Omental fat pad (tissue), 4 donors: ENCODE data around the gene DDX5. TPM values are rescaled to one million over a fixed set of nuclear protein-coding genes. Genes with fewer than 3 reads are reported as not detected.

ENCODE experiments used
- ATAC-seq: fragments of 150-250 bp; one replicate; pipeline ENCODE4 v1.9.1; 2016; ENCODE audit warnings: mild to moderate bottlenecking, moderate library complexity; ENCODE audit not compliant: low FRiP score
- DNase-seq: peaks from one replicate; pipeline ENCODE4 v3.0.0-alpha.2; 2019; ENCODE audit warnings: low spot score
- CTCF ChIP-seq, 3 donors: fragments of 450-650 bp; IDR thresholded peaks; one replicate each; pipeline ENCODE4 v1.5.1; 2016 to 2017; ENCODE audit warnings: antibody characterized with exemption in 3 of 3, mild to moderate bottlenecking in 3 of 3, moderate library complexity in 2 of 3
- total RNA-seq, 4 donors: library from RNA; depleted of rRNA; stranded (reverse); fragments of >200 nt; gene quantifications; one replicate each; pipeline ENCODE4 v1.1.0, GENCODE V29; 2016

DDX5 gene
- total RNA-seq, 4 donors from 2014 or later = 584 to 997 (median 913) TPM

- no peak for TF ChIP-seq CTCF (IDR thresholded peaks at IDR 0.05)
- no peak for DNase-seq
- ATAC-seq = no peak
Observed at GRCh38 chr17:64504769-64505339, 1.2 kb downstream of the DDX5 start.

- no peak for TF ChIP-seq CTCF (IDR thresholded peaks at IDR 0.05)
- DNase-seq (no peak), ATAC-seq (no peak)
Observed at GRCh38 chr17:64503821-64504768, 2.0 kb downstream of the DDX5 start.

- ATAC-seq = no peak
- TF ChIP-seq CTCF (IDR thresholded peaks at IDR 0.05) = no peak
- no peak for DNase-seq
Observed at GRCh38 chr17:64503341-64503740, 2.7 kb downstream of the DDX5 start.

GRCh38 chr17:64502809-64503208 is 3.3 kb downstream of the DDX5 start:
- ATAC-seq = no peak
- TF ChIP-seq CTCF (IDR thresholded peaks at IDR 0.05) = no peak
- DNase-seq = no peak

GRCh38 chr17:64502021-64502420 is 4.1 kb downstream of the DDX5 start:
- DNase-seq = no peak
- ATAC-seq = no peak
- no peak for TF ChIP-seq CTCF (IDR thresholded peaks at IDR 0.05)

- no peak for TF ChIP-seq CTCF (IDR thresholded peaks at IDR 0.05)
- ATAC-seq (no peak), DNase-seq (no peak)
Observed at GRCh38 chr17:64500862-64501765, 5.0 kb downstream of the DDX5 start.
